Spleen (tissue), 7 donors: ENCODE data around the gene LORICRIN.

Source experiments
- POLR2A ChIP-seq, 3 donors: fragments of 450-650 bp; IDR thresholded peaks; one replicate each; pipeline ENCODE4 v1.5.1; 2017; ENCODE audit warnings: antibody characterized with exemption in 3 of 3, mild to moderate bottlenecking in 1 of 3
- POLR2AphosphoS5 ChIP-seq, 3 donors: sonication (generic); formaldehyde crosslinking; IDR thresholded peaks; one replicate each; pipeline ENCODE4 v1.5.1; 2017; ENCODE audit warnings: antibody characterized with exemption in 3 of 3
- TF ChIP-seq, protein P1 (sequence below), 11 experiments: fragments of 200-600 bp in 7 of 11; fragments of 450-650 bp in 4 of 11; sonication (generic) in 4 of 11; IDR thresholded peaks in 8 of 11; conservative IDR thresholded peaks in 3 of 11; 1 replicate in 7 of 11; 2 replicates in 4 of 11; pipeline versions ENCODE4 v1.4.0 to v1.8.0; 2016 to 2021; ENCODE audit warnings: antibody characterized with exemption in 11 of 11, inconsistent platforms in 4 of 11, mild to moderate bottlenecking in 1 of 11
- donor health status: DM: no; HTN: no; CAD: no; lungs with moderate emphysema.
- donor health status: DM: no; HTN: no; CAD: no.
- donor health status: DM: no; HTN: no; CAD: no.

DNA sequence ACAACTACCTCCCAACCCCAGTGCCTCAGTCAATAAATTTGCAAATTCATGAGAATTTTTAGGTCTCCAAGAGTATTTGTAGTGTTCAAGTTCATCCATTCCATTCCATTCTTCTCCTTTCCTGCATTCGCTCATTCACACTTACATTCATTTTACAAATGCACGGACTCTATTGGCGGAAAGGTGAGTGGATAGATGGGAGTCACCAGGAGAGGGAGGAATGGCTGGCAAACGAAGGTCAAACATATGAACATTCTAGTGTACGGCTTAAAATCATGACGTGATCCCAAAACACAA lies 2.5 kb downstream of the LORICRIN start:
- TF ChIP-seq, protein P1, sequence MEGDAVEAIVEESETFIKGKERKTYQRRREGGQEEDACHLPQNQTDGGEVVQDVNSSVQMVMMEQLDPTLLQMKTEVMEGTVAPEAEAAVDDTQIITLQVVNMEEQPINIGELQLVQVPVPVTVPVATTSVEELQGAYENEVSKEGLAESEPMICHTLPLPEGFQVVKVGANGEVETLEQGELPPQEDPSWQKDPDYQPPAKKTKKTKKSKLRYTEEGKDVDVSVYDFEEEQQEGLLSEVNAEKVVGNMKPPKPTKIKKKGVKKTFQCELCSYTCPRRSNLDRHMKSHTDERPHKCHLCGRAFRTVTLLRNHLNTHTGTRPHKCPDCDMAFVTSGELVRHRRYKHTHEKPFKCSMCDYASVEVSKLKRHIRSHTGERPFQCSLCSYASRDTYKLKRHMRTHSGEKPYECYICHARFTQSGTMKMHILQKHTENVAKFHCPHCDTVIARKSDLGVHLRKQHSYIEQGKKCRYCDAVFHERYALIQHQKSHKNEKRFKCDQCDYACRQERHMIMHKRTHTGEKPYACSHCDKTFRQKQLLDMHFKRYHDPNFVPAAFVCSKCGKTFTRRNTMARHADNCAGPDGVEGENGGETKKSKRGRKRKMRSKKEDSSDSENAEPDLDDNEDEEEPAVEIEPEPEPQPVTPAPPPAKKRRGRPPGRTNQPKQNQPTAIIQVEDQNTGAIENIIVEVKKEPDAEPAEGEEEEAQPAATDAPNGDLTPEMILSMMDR (IDR thresholded peaks at IDR 0.05 in 8 of 11, conservative IDR thresholded peaks at IDR 0.05 in 3 of 11), result no peak
- no peak for TF ChIP-seq POLR2A (IDR thresholded peaks at IDR 0.05)
- TF ChIP-seq POLR2AphosphoS5 (IDR thresholded peaks at IDR 0.05), result no peak
